Stimulated activated CD8-positive, alpha-beta memory T cell treated with anti-CD3 and anti-CD28 coated beads, Interleukin-4, amount 100 ng/mL, for 48 hours (primary cell): Measurements from ENCODE around the gene SKAP2.
A peak's percentile ranks its signal among the peaks of the same experiment; 100 is the strongest.

Experiments
- DNase-seq: peaks from one replicate; pipeline ENCODE4 v3.0.0-alpha.2; 2020

The SKAP2 gene

GRCh38 chr7:26864309-26865093 lies at the start of gene SKAP2:
TSS of gene SKAP2 (minus strand) at chr7:26864590. CDS start at chr7:26864429, 161 bp downstream.
- peak; percentile 93 for DNase-seq

GRCh38 chr7:26912933-26913536 lies 48.6 kb upstream of the SKAP2 start:
- DNase-seq: no peak

GRCh38 chr7:26912338-26912737 lies 47.9 kb upstream of the SKAP2 start:
- DNase-seq: no peak

- DNase-seq: no peak
Measured at GRCh38 chr7:26910221-26910620, 45.8 kb upstream of the SKAP2 start.

- no peak for DNase-seq
Measured at GRCh38 chr7:26900251-26900650, 35.9 kb upstream of the SKAP2 start.

GRCh38 chr7:26899519-26899918 lies 35.1 kb upstream of the SKAP2 start:
- DNase-seq: no peak

- DNase-seq: no peak
Measured at GRCh38 chr7:26898891-26899290, 34.5 kb upstream of the SKAP2 start.

GRCh38 chr7:26897928-26898327 lies 33.5 kb upstream of the SKAP2 start:
- no peak for DNase-seq

GRCh38 chr7:26891400-26892350 lies 27.3 kb upstream of the SKAP2 start:
- no peak for DNase-seq

- DNase-seq: no peak
Measured at GRCh38 chr7:26880852-26881251, 16.5 kb upstream of the SKAP2 start.

GRCh38 chr7:26879671-26880070 lies 15.3 kb upstream of the SKAP2 start:
- no peak for DNase-seq

GRCh38 chr7:26868841-26869495 lies 4.6 kb upstream of the SKAP2 start:
- no peak for DNase-seq

- no peak for DNase-seq
Measured at GRCh38 chr7:26865094-26865388, 651 bp upstream of the SKAP2 start.

- DNase-seq: peak; percentile 36
Measured at GRCh38 chr7:26863518-26864308, 677 bp downstream of the SKAP2 start.

- no peak for DNase-seq
Measured at GRCh38 chr7:26862834-26863233, 1.6 kb downstream of the SKAP2 start.

GRCh38 chr7:26861050-26861449 lies 3.3 kb downstream of the SKAP2 start:
- no peak for DNase-seq

GRCh38 chr7:26860361-26860760 lies 4.0 kb downstream of the SKAP2 start:
- DNase-seq: no peak

GRCh38 chr7:26859720-26860119 lies 4.7 kb downstream of the SKAP2 start:
- no peak for DNase-seq

GRCh38 chr7:26858735-26859134 lies 5.7 kb downstream of the SKAP2 start:
- no peak for DNase-seq

GRCh38 chr7:26858241-26858715 lies 6.1 kb downstream of the SKAP2 start:
- no peak for DNase-seq

- DNase-seq: peak; percentile 24
Measured at GRCh38 chr7:26857506-26858240, 6.7 kb downstream of the SKAP2 start.

GRCh38 chr7:26857170-26857505 lies 7.3 kb downstream of the SKAP2 start:
- no peak for DNase-seq
